GM18868 (cell line): Measurements from ENCODE around the gene SIRT4.
A peak's percentile ranks its signal among the peaks of the same experiment; 100 is the strongest.
"Not testable (repeated sequence)": the region's sequence is repeated elsewhere in the genome, so short reads cannot be mapped to it uniquely, and the experiment has no call there.

Experiments used
- ATAC-seq: cut with Tn5 transposase; IDR thresholded peaks from one replicate; pipeline ENCODE4 v1.9.1; 2021; ENCODE audit warnings: mild to moderate bottlenecking, moderate library complexity; ENCODE audit not compliant: unreplicated experiment

SIRT4 gene

GRCh38 chr12:120301962-120302815 is at the start of gene SIRT4:
Gene SIRT4, plus strand, starts transcription at chr12:120302321. Its CDS starts 1,241 bp downstream, at chr12:120303562.
- peak; percentile 94 for ATAC-seq

- not testable (repeated sequence) for ATAC-seq
Observed at GRCh38 chr12:120253313-120253712, 48.8 kb upstream of the SIRT4 start.

GRCh38 chr12:120254809-120255208 is 47.3 kb upstream of the SIRT4 start:
- no peak for ATAC-seq

- no peak for ATAC-seq
Observed at GRCh38 chr12:120257041-120257821, 44.9 kb upstream of the SIRT4 start.

- no peak for ATAC-seq
Observed at GRCh38 chr12:120258323-120258896, 43.7 kb upstream of the SIRT4 start.

GRCh38 chr12:120259418-120260202 is 42.5 kb upstream of the SIRT4 start:
- ATAC-seq, result no peak

GRCh38 chr12:120260607-120261006 is 41.5 kb upstream of the SIRT4 start:
- ATAC-seq, result no peak

GRCh38 chr12:120261951-120262851 is 39.9 kb upstream of the SIRT4 start:
- no peak for ATAC-seq

GRCh38 chr12:120262852-120263747 is 39.0 kb upstream of the SIRT4 start:
- no peak for ATAC-seq

- ATAC-seq, result no peak
Observed at GRCh38 chr12:120263748-120264085, 38.4 kb upstream of the SIRT4 start.

- no peak for ATAC-seq
Observed at GRCh38 chr12:120264086-120264903, 37.8 kb upstream of the SIRT4 start.

GRCh38 chr12:120264904-120265472 is 37.1 kb upstream of the SIRT4 start:
- no peak for ATAC-seq

GRCh38 chr12:120265473-120266179 is 36.5 kb upstream of the SIRT4 start, which contains the start of gene PXN:
Gene PXN, minus strand, starts transcription at chr12:120265730. Its CDS starts 101 bp downstream, at chr12:120265629.
- peak; percentile 76 for ATAC-seq

- no peak for ATAC-seq
Observed at GRCh38 chr12:120266180-120266870, 35.8 kb upstream of the SIRT4 start.

GRCh38 chr12:120267736-120268135 is 34.4 kb upstream of the SIRT4 start:
- no peak for ATAC-seq

GRCh38 chr12:120276734-120277133 is 25.4 kb upstream of the SIRT4 start:
- ATAC-seq, result no peak
